ENCODE measurements around the gene PAQR6.

DNA sequence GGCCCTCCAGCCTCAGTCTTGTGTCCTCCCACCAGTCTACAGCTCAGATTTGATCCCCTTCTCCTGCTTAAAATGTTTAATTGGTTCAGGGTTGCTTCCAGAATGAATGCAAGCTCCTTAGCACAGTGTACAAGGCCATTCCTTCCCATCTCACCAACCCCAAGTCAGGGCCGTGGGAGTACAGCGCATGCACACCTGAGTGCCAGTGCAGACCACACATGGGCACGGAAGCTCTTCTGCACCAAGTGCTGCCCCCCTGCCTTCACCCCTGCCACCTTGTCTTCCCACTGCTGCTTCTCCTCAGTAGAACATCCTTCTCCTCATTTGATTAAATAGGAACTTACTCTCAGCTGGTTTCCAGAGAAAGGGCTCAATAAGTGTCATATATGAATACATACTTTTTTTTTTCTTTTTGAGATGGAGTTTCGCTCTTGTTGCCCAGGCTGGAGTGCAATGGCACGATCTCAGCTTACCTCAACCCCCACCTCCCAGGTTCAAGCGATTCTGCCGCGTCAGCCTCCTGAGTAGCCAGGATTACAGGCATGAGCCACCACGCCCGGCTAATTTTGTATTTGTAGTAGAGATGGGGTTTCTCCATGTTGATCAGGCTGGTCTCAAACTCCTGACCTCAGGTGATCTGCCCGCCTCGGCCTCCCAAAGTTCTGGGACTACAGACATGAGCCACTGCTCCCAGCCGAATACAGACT lies 25.7 kb downstream of the PAQR6 start:
- TF ChIP-seq, protein P1, sequence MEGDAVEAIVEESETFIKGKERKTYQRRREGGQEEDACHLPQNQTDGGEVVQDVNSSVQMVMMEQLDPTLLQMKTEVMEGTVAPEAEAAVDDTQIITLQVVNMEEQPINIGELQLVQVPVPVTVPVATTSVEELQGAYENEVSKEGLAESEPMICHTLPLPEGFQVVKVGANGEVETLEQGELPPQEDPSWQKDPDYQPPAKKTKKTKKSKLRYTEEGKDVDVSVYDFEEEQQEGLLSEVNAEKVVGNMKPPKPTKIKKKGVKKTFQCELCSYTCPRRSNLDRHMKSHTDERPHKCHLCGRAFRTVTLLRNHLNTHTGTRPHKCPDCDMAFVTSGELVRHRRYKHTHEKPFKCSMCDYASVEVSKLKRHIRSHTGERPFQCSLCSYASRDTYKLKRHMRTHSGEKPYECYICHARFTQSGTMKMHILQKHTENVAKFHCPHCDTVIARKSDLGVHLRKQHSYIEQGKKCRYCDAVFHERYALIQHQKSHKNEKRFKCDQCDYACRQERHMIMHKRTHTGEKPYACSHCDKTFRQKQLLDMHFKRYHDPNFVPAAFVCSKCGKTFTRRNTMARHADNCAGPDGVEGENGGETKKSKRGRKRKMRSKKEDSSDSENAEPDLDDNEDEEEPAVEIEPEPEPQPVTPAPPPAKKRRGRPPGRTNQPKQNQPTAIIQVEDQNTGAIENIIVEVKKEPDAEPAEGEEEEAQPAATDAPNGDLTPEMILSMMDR (conservative IDR thresholded peaks at IDR 0.05; ENCODE audit: low read depth, low read length), result no peak
- TF ChIP-seq EZH2 (IDR thresholded peaks at IDR 0.05; ENCODE audit: low read length, unreplicated experiment), result no peak

Data from PC-3 (cell line).